ENCODE measurements around the gene SHROOM3.

DNA sequence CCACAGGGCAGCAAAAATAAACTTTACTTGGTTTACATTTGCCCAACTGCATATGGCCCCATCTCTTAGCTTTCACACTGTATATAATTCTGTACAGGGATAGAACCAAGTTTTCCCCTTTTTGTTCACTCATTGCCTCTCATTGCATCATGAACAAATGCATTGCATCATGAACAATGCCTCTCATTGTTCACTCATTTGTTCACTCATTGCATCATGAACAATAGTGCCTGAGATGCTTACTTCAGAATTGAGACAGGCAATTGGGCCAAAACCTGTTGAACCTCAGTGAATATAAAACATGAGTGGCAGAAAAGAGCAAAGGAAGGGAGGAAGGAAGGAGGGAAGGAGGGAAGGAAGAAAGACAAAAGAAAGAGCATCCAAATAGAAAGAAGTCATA is 364.7 kb downstream of the SHROOM3 start:
- TF ChIP-seq POLR2A (IDR thresholded peaks at IDR 0.05; ENCODE audit: low read length): no peak
- TF ChIP-seq GATA1 (IDR thresholded peaks at IDR 0.05; ENCODE audit: low read depth, low read length): no peak

Data from erythroblast (primary cell).